ENCODE results near the gene RNMT.

Gene RNMT

GRCh38 chr18:13696961-13697360 is 29.5 kb upstream of the RNMT start:
- peak; percentile 31 for DNase-seq (ENCODE audit: low read depth)
- H3K4me3 ChIP-seq (ENCODE audit: control insufficient read depth, low read depth, low read length), result no peak overlapping the region
- TF ChIP-seq, protein P1, sequence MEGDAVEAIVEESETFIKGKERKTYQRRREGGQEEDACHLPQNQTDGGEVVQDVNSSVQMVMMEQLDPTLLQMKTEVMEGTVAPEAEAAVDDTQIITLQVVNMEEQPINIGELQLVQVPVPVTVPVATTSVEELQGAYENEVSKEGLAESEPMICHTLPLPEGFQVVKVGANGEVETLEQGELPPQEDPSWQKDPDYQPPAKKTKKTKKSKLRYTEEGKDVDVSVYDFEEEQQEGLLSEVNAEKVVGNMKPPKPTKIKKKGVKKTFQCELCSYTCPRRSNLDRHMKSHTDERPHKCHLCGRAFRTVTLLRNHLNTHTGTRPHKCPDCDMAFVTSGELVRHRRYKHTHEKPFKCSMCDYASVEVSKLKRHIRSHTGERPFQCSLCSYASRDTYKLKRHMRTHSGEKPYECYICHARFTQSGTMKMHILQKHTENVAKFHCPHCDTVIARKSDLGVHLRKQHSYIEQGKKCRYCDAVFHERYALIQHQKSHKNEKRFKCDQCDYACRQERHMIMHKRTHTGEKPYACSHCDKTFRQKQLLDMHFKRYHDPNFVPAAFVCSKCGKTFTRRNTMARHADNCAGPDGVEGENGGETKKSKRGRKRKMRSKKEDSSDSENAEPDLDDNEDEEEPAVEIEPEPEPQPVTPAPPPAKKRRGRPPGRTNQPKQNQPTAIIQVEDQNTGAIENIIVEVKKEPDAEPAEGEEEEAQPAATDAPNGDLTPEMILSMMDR (conservative IDR thresholded peaks at IDR 0.05; ENCODE audit: control insufficient read depth, insufficient read depth, low read depth, low read length), result no peak

- TF ChIP-seq, protein P1 (conservative IDR thresholded peaks at IDR 0.05; ENCODE audit: control insufficient read depth, insufficient read depth, low read depth, low read length), result no peak
- no peak for DNase-seq (ENCODE audit: low read depth)
- H3K4me3 ChIP-seq (ENCODE audit: control insufficient read depth, low read depth, low read length), result no peak overlapping the region
Measured at GRCh38 chr18:13700153-13700552, 26.3 kb upstream of the RNMT start.

DNA sequence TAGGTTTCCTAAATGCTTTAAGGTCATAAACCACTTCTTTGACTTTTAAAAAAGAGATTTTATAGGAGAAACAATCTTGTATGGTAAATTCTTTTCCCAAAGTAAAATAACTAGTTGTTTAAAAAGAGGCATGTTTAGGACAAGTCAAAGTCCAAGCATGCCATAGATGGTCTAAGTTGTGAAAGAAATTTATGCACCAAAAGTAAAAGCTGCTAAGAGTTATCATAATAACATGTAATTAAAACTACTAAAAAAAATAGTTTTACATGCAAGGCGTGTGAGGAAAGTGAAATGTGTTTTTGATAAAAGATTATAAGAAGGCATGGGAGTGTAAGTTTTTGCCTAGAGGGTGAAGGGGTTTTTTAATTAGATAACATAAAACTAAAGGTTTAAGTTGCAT is 22.6 kb upstream of the RNMT start:
- peak; percentile 49 for DNase-seq (ENCODE audit: low read depth)

DNA sequence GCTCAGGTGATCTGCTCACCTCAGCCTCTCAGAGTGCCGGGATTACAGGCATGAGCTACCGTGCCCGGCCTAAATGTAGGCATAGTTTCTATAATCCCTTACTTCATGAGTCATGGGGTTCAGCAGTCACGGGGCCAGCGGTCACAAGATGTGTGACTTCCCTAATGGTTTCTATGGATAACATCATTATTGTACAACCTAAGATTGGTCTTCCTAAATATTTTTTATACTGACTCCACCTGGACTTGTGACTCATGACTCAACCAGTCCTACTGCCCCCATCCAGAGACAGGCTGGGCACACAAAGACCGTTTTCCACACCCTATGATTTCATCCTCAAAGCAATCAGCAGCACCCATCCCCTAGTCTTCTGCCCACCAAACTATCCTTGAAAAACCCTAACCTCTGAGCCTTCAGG is 16.1 kb upstream of the RNMT start:
- TF ChIP-seq, protein P1 (conservative IDR thresholded peaks at IDR 0.05; ENCODE audit: control insufficient read depth, insufficient read depth, low read depth, low read length), result no peak
- DNase-seq (ENCODE audit: low read depth), result peak; percentile 47
- no peak overlapping the region for H3K4me3 ChIP-seq (ENCODE audit: control insufficient read depth, low read depth, low read length)

More for the DNA sequence above, 22.6 kb upstream of the RNMT start:
- TF ChIP-seq, protein P1 (conservative IDR thresholded peaks at IDR 0.05; ENCODE audit: control insufficient read depth, insufficient read depth, low read depth, low read length), result no peak
- no peak overlapping the region for H3K4me3 ChIP-seq (ENCODE audit: control insufficient read depth, low read depth, low read length)

GRCh38 chr18:13712400-13713131 is 13.9 kb upstream of the RNMT start:
- H3K4me3 ChIP-seq (ENCODE audit: control insufficient read depth, low read depth, low read length), result no peak overlapping the region
- no peak for DNase-seq (ENCODE audit: low read depth)
- TF ChIP-seq, protein P1 (conservative IDR thresholded peaks at IDR 0.05; ENCODE audit: control insufficient read depth, insufficient read depth, low read depth, low read length), result no peak

DNA sequence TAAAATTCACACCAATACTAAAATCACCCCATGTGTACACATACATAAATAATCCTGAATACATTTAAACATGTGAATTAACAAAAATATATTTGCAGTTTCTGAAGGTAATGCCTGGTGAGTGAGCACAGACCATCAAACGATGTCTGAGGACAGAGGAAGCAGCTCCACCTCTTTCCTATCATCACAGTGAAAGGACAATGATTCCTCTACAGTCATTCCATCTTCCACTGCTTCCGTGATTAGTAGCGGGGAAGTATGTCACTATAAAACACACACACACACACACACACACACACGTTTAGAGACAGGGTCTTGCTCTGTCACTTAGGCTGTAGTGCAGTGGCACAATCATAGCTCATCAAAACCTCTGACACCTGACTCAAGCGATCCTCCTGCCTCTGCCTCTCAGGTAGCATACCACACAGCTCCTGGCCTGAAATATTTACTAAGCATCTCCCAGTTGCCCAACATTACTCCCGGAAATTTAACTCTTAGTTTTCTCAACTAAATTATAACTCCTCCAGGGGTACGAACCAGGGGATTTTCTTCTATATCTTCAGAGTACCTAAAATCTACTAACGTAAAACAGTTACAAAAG is 12.9 kb upstream of the RNMT start:
- DNase-seq (ENCODE audit: low read depth), result no peak
- TF ChIP-seq, protein P1 (conservative IDR thresholded peaks at IDR 0.05; ENCODE audit: control insufficient read depth, insufficient read depth, low read depth, low read length), result no peak
- no peak overlapping the region for H3K4me3 ChIP-seq (ENCODE audit: control insufficient read depth, low read depth, low read length)

Data from fibroblast of mammary gland (primary cell).